Tibial nerve (tissue), 4 donors: ENCODE results near the gene SECISBP2L. TPM values are rescaled to one million over a fixed set of nuclear protein-coding genes. Genes with fewer than 3 reads are reported as not detected.
A peak's percentile ranks its signal among the peaks of the same experiment; 100 is the strongest.

Experiments
- DNase-seq, 2 donors: peaks; one replicate each; pipeline ENCODE4 v3.0.0-alpha.2; 2019; ENCODE audit warnings: low spot score in 2 of 2
- H3K27ac ChIP-seq, 4 donors: fragments of 200-600 bp; sonication (generic) in 3 of 4; one replicate each; pipeline ENCODE4 v1.5.1; 2017 to 2019; ENCODE audit warnings: mild to moderate bottlenecking in 1 of 4
- H3K27me3 ChIP-seq, 2 donors: fragments of 200-600 bp; sonication (generic) in 1 of 2; one replicate each; pipeline versions ENCODE4 v1.5.1 to v1.6.0; 2017 to 2019
- H3K36me3 ChIP-seq, 3 donors: fragments of 200-600 bp; sonication (generic); one replicate each; pipeline ENCODE4 v1.5.1; 2018 to 2019
- H3K4me1 ChIP-seq, 4 donors: fragments of 200-600 bp; sonication (generic) in 3 of 4; one replicate each; pipeline ENCODE4 v1.5.1; 2017 to 2019
- H3K4me3 ChIP-seq, 4 donors: fragments of 200-600 bp; sonication (generic) in 3 of 4; one replicate each; pipeline ENCODE4 v1.5.1; 2017 to 2019; ENCODE audit warnings: mild to moderate bottlenecking in 1 of 4, moderate library complexity in 1 of 4
- H3K9me3 ChIP-seq, 4 donors: fragments of 200-600 bp; sonication (generic) in 3 of 4; one replicate each; pipeline ENCODE4 v1.5.1; 2017 to 2019
- CTCF ChIP-seq, 5 experiments: fragments of 200-600 bp in 3 of 5; fragments of 450-650 bp in 2 of 5; sonication (generic) in 3 of 5; IDR thresholded peaks; one replicate each; pipeline ENCODE4 v1.5.1; 2016 to 2019; ENCODE audit warnings: antibody characterized with exemption in 5 of 5, mild to moderate bottlenecking in 3 of 5, moderate library complexity in 2 of 5
- EP300 ChIP-seq, 2 donors: sonication (generic); formaldehyde crosslinking; IDR thresholded peaks; one replicate each; pipeline ENCODE4 v1.6.1; 2017; ENCODE audit warnings: antibody characterized with exemption in 2 of 2, mild to moderate bottlenecking in 1 of 2
- POLR2A ChIP-seq, 2 donors: fragments of 450-650 bp; IDR thresholded peaks; one replicate each; pipeline ENCODE4 v1.6.1; 2017; ENCODE audit warnings: antibody characterized with exemption in 2 of 2, mild to moderate bottlenecking in 2 of 2, moderate library complexity in 2 of 2
- WGBS, 2 donors: methylation state at CpG; one replicate each; pipeline ENCODE4 v1.1.5; 2018; 5-methylcytosine and 5-hydroxymethylcytosine counted together
- total RNA-seq, 4 donors: library from RNA; depleted of rRNA; stranded (reverse); fragments of >200 nt; gene quantifications; one replicate each; pipeline ENCODE4 v1.1.0, GENCODE V29; 2016

The SECISBP2L gene
- total RNA-seq, 4 donors from 2014 or later = 178 to 324 (median 283) TPM

GRCh38 chr15:49085696-49086459, 39.6 kb upstream of the SECISBP2L start:
- H3K27ac ChIP-seq = peak overlapping the region in 3 of 4 donors; percentile 17 to 76 (median 67)
- no peaks in the 10 kb centered on the region for H3K27me3 ChIP-seq
- DNase-seq = no peak
- H3K4me1 ChIP-seq = peaks cover 0 to 43% (median 2%) of the 10 kb centered on the region in 4 donors
- TF ChIP-seq CTCF (IDR thresholded peaks at IDR 0.05) = no peak
- WGBS, 2 donors = 46 to 67% methylated on average over 5 of the region's 5 CpGs
- no peaks in the 10 kb centered on the region for H3K36me3 ChIP-seq
- H3K9me3 ChIP-seq = no peaks in the 10 kb centered on the region
- no peak overlapping the region for H3K4me3 ChIP-seq

DNA sequence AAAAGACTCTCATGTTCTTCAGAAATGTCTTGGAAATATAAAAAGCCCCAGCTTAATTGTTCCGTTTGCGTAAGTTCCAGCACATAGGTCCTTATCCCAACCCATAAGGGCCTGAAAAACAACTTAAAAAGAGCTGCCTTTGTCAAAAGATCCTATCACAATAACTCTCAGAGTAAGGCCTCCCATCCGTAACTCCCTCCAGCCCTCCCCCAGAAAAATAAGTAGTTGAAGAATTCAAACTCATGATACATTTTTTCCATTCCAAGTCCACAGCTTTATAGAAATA, 38.0 kb upstream of the SECISBP2L start:
- no peak for DNase-seq
- Histone ChIP-seq H3K27me3 (no peaks in the 10 kb centered on the region), H3K4me3 (no peak overlapping the region), H3K9me3 (no peaks in the 10 kb centered on the region), H3K27ac (peak overlapping the region in 3 of 4 donors; percentile 21 to 76 (median 67)), H3K36me3 (no peaks in the 10 kb centered on the region), H3K4me1 (peaks cover 0 to 37% (median 2%) of the 10 kb centered on the region in 4 donors)
- no peak for TF ChIP-seq CTCF (IDR thresholded peaks at IDR 0.05)
- no peak for TF ChIP-seq EP300 (IDR thresholded peaks at IDR 0.05)
- TF ChIP-seq POLR2A (IDR thresholded peaks at IDR 0.05) = no peak
- 54 to 70% methylated on average over 3 of the region's 3 CpGs for WGBS, 2 donors

- no peaks in the 10 kb centered on the region for H3K9me3 ChIP-seq
- H3K4me3 ChIP-seq = no peak overlapping the region
- H3K36me3 ChIP-seq = no peaks in the 10 kb centered on the region
- no peak for DNase-seq
- no peaks in the 10 kb centered on the region for H3K27me3 ChIP-seq
- peaks cover 0 to 32% (median 2%) of the 10 kb centered on the region in 4 donors for H3K4me1 ChIP-seq
- TF ChIP-seq EP300 (IDR thresholded peaks at IDR 0.05) (no peak), POLR2A (IDR thresholded peaks at IDR 0.05) (no peak), CTCF (IDR thresholded peaks at IDR 0.05) (no peak)
- WGBS, 2 donors = 68 to 75% methylated on average over 5 of the region's 5 CpGs
- peak overlapping the region in 3 of 4 donors; percentile 21 to 76 (median 67) for H3K27ac ChIP-seq
These were observed 37.4 kb upstream of the SECISBP2L start for GRCh38 chr15:49083401-49084284.

GRCh38 chr15:49082960-49083359, 36.7 kb upstream of the SECISBP2L start:
- no peak overlapping the region for H3K4me3 ChIP-seq
- H3K4me1 ChIP-seq = peaks cover 0 to 25% (median 2%) of the 10 kb centered on the region in 4 donors
- no peaks in the 10 kb centered on the region for H3K36me3 ChIP-seq
- no peak for DNase-seq
- 81 to 91% methylated on average over 1 of the region's 1 CpG for WGBS, 2 donors
- H3K27ac ChIP-seq = peak overlapping the region in 2 of 4 donors; percentile 61 to 67
- H3K27me3 ChIP-seq = no peaks in the 10 kb centered on the region
- TF ChIP-seq EP300 (IDR thresholded peaks at IDR 0.05) (no peak), POLR2A (IDR thresholded peaks at IDR 0.05) (no peak)
- H3K9me3 ChIP-seq = no peaks in the 10 kb centered on the region

GRCh38 chr15:49079340-49080039, 33.2 kb upstream of the SECISBP2L start:
- 91 to 92% methylated on average over 23 of the region's 23 CpGs for WGBS, 2 donors
- Histone ChIP-seq H3K9me3 (no peaks in the 10 kb centered on the region), H3K27me3 (no peaks in the 10 kb centered on the region), H3K4me3 (no peak overlapping the region), H3K36me3 (no peaks in the 10 kb centered on the region), H3K27ac (no peak overlapping the region), H3K4me1 (peaks cover 0 to 8% (median 0%) of the 10 kb centered on the region in 4 donors)
- TF ChIP-seq POLR2A (IDR thresholded peaks at IDR 0.05) (no peak), EP300 (IDR thresholded peaks at IDR 0.05) (no peak), CTCF (IDR thresholded peaks at IDR 0.05) (no peak)
- no peak for DNase-seq
